ENCODE data around the gene MRPS21. TPM values are rescaled to one million over a fixed set of nuclear protein-coding genes. Genes with fewer than 3 reads are reported as not detected.
A peak's percentile ranks its signal among the peaks of the same experiment; 100 is the strongest.

MRPS21 gene
- total and polyA plus RNA-seq, 4 donors = 15.0 to 56.5 (median 22.9) TPM

GRCh38 chr1:150281758-150282557 lies 11.7 kb upstream of the MRPS21 start, which contains the start of gene CIART (continued):
- no peak for TF ChIP-seq JUND (IDR thresholded peaks at IDR 0.05)
- peak; percentile 96 for TF ChIP-seq MAX (IDR thresholded peaks at IDR 0.05)
- TF ChIP-seq GABPA (IDR thresholded peaks at IDR 0.05 in 1 of 2, conservative IDR thresholded peaks at IDR 0.05 in 1 of 2) = no peak

- H3K9me3 ChIP-seq (ENCODE audit: control insufficient read depth in 4 of 4, low read length in 3 of 4) = no peaks in the 10 kb centered on the region
- H3K36me3 ChIP-seq (ENCODE audit: control insufficient read depth in 4 of 4, insufficient read depth in 3 of 4, low read depth in 1 of 4, low read length in 3 of 4) = peaks cover 0 to 8% (median 8%) of the 10 kb centered on the region in 4 donors
- TF ChIP-seq FOXA2 (IDR thresholded peaks at IDR 0.05) (no peak), ZBTB33 (IDR thresholded peaks at IDR 0.05) (no peak), NR2F2 (IDR thresholded peaks at IDR 0.05) (no peak), FOXA1 (IDR thresholded peaks at IDR 0.05) (no peak), HNF4G (IDR thresholded peaks at IDR 0.05) (no peak), YY1 (IDR thresholded peaks at IDR 0.05) (no peak), RXRA (IDR thresholded peaks at IDR 0.05) (no peak), SP1 (IDR thresholded peaks at IDR 0.05) (no peak), TAF1 (conservative IDR thresholded peaks at IDR 0.05) (no peak), ATF3 (IDR thresholded peaks at IDR 0.05) (no peak), RAD21 (IDR thresholded peaks at IDR 0.05) (no peak), REST (IDR thresholded peaks at IDR 0.05) (no peak), CTCF (IDR thresholded peaks at IDR 0.05; ENCODE audit: low read depth, low read length, missing input control) (no peak), JUND (IDR thresholded peaks at IDR 0.05) (no peak), HNF4A (conservative IDR thresholded peaks at IDR 0.05) (no peak), MAX (IDR thresholded peaks at IDR 0.05) (no peak), GABPA (IDR thresholded peaks at IDR 0.05 in 1 of 2, conservative IDR thresholded peaks at IDR 0.05 in 1 of 2) (no peak)
- WGBS = 8% methylated on average over 21 of the region's 21 CpGs
- peak overlapping the region; percentile 4 to 79 for H3K27ac ChIP-seq (ENCODE audit: low read depth in 1 of 2, low read length in 2 of 2)
- no peak for DNase-seq (ENCODE audit: low spot score)
- H3K27me3 ChIP-seq (ENCODE audit: control insufficient read depth in 4 of 4, insufficient read depth in 4 of 4, low read length in 3 of 4) = no peaks in the 10 kb centered on the region
- peak overlapping the region in 2 of 3 donors; percentile 59 to 69 for H3K4me3 ChIP-seq (ENCODE audit: low read depth in 1 of 3, low read length in 3 of 3)
- H3K9ac ChIP-seq (ENCODE audit: low read depth in 1 of 2, low read length in 2 of 2) = peak overlapping the region in 1 of 2 donors; percentile 21
- peaks cover 7 to 59% (median 53%) of the 10 kb centered on the region in 4 donors for H3K4me1 ChIP-seq (ENCODE audit: control insufficient read depth in 4 of 4, insufficient read depth in 4 of 4, low read length in 3 of 4)
These were observed 11.1 kb upstream of the MRPS21 start for GRCh38 chr1:150282558-150282958.
